PC-3 (cell line): ENCODE results near the gene ACIN1.

ENCODE experiments used
- EZH2 ChIP-seq: fragments of 300-600 bp; sonication (generic); IDR thresholded peaks from one replicate; pipeline ENCODE4 v1.6.1; 2017; ENCODE audit warnings: antibody characterized with exemption, mild to moderate bottlenecking, low read length; ENCODE audit not compliant: unreplicated experiment
- EZH2phosphoT487 ChIP-seq: fragments of 300-600 bp; sonication (generic); IDR thresholded peaks from 2 replicates; pipeline ENCODE4 v1.6.1; 2018; ENCODE audit warnings: mild to moderate bottlenecking, antibody characterized with exemption, low read length, borderline replicate concordance
- TF ChIP-seq, protein P1 (sequence below): fragments of 300-600 bp; sonication (generic); conservative IDR thresholded peaks from 2 replicates; pipeline ENCODE4 v1.5.1; 2017; ENCODE audit warnings: antibody characterized with exemption, low read depth, mild to moderate bottlenecking, low read length

DNA sequence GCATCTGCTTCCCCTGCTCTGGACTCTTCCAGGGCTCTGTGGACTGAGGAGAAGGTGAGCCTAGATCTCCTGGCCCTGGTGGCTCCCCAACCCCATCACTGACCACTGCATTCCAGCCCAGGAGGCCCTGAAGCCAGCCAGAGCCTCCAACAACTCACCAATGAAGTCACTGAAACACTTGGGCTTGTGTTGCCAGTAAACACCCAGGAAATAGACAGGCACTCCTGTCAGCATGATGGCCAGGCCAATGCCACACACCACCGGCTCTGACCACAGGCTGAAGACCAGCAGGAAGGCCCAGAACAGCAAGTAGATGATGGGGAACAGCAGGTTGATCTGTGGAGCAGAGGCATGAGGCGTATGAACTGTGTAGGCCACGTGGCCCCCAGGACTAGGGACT is 32.9 kb upstream of the ACIN1 start:
- TF ChIP-seq, protein P1, sequence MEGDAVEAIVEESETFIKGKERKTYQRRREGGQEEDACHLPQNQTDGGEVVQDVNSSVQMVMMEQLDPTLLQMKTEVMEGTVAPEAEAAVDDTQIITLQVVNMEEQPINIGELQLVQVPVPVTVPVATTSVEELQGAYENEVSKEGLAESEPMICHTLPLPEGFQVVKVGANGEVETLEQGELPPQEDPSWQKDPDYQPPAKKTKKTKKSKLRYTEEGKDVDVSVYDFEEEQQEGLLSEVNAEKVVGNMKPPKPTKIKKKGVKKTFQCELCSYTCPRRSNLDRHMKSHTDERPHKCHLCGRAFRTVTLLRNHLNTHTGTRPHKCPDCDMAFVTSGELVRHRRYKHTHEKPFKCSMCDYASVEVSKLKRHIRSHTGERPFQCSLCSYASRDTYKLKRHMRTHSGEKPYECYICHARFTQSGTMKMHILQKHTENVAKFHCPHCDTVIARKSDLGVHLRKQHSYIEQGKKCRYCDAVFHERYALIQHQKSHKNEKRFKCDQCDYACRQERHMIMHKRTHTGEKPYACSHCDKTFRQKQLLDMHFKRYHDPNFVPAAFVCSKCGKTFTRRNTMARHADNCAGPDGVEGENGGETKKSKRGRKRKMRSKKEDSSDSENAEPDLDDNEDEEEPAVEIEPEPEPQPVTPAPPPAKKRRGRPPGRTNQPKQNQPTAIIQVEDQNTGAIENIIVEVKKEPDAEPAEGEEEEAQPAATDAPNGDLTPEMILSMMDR = no peak
- TF ChIP-seq EZH2 (no peak), EZH2phosphoT487 (no peak)
